ENCODE results near the gene RPL5. TPM values are rescaled to one million over a fixed set of nuclear protein-coding genes. Genes with fewer than 3 reads are reported as not detected.

RPL5 gene
- total RNA-seq, 1 experiment from 2014 or later, result 1,934 TPM

GRCh38 chr1:92838519-92838918 is 6.7 kb downstream of the RPL5 start:
- Histone ChIP-seq H3K27me3 (ENCODE audit: control insufficient read depth, insufficient read depth, low read length) (no peaks in the 10 kb centered on the region), H3K4me3 (ENCODE audit: insufficient read depth, low read depth, low read length) (no peak overlapping the region), H3K36me3 (replicated peaks; ENCODE audit: control insufficient read depth, insufficient read depth, low read length) (peaks cover 58% of the 10 kb centered on the region)
- no peak for DNase-seq

GRCh38 chr1:92839442-92839841 is 7.6 kb downstream of the RPL5 start:
- H3K36me3 ChIP-seq (replicated peaks; ENCODE audit: control insufficient read depth, insufficient read depth, low read length), result peaks cover 49% of the 10 kb centered on the region
- no peak for DNase-seq
- no peaks in the 10 kb centered on the region for H3K27me3 ChIP-seq (ENCODE audit: control insufficient read depth, insufficient read depth, low read length)

GRCh38 chr1:92840600-92840999 is 8.8 kb downstream of the RPL5 start:
- no peaks in the 10 kb centered on the region for H3K27me3 ChIP-seq (ENCODE audit: control insufficient read depth, insufficient read depth, low read length)
- no peak for DNase-seq
- H3K36me3 ChIP-seq (replicated peaks; ENCODE audit: control insufficient read depth, insufficient read depth, low read length), result peaks cover 42% of the 10 kb centered on the region
- H3K4me3 ChIP-seq (ENCODE audit: insufficient read depth, low read depth, low read length), result no peak overlapping the region

More at GRCh38 chr1:92839442-92839841, 7.6 kb downstream of the RPL5 start:
- H3K4me3 ChIP-seq (ENCODE audit: insufficient read depth, low read depth, low read length), result no peak overlapping the region

GRCh38 chr1:92842082-92843045 is 10.5 kb downstream of the RPL5 start:
- Histone ChIP-seq H3K4me3 (ENCODE audit: insufficient read depth, low read depth, low read length) (no peak overlapping the region), H3K27me3 (ENCODE audit: control insufficient read depth, insufficient read depth, low read length) (no peaks in the 10 kb centered on the region), H3K36me3 (replicated peaks; ENCODE audit: control insufficient read depth, insufficient read depth, low read length) (peaks cover 37% of the 10 kb centered on the region)
- no peak for DNase-seq

GRCh38 chr1:92843046-92843423 is 11.2 kb downstream of the RPL5 start:
- Histone ChIP-seq H3K36me3 (replicated peaks; ENCODE audit: control insufficient read depth, insufficient read depth, low read length) (peaks cover 32% of the 10 kb centered on the region), H3K27me3 (ENCODE audit: control insufficient read depth, insufficient read depth, low read length) (no peaks in the 10 kb centered on the region), H3K4me3 (ENCODE audit: insufficient read depth, low read depth, low read length) (no peak overlapping the region)
- no peak for DNase-seq

GRCh38 chr1:92843429-92844352 is 11.9 kb downstream of the RPL5 start:
- Histone ChIP-seq H3K4me3 (ENCODE audit: insufficient read depth, low read depth, low read length) (no peak overlapping the region), H3K36me3 (replicated peaks; ENCODE audit: control insufficient read depth, insufficient read depth, low read length) (peaks cover 26% of the 10 kb centered on the region), H3K27me3 (ENCODE audit: control insufficient read depth, insufficient read depth, low read length) (no peaks in the 10 kb centered on the region)
- DNase-seq, result no peak

GRCh38 chr1:92844439-92844838 is 12.6 kb downstream of the RPL5 start:
- H3K27me3 ChIP-seq (ENCODE audit: control insufficient read depth, insufficient read depth, low read length), result no peaks in the 10 kb centered on the region
- no peak for DNase-seq
- H3K4me3 ChIP-seq (ENCODE audit: insufficient read depth, low read depth, low read length), result no peak overlapping the region
- H3K36me3 ChIP-seq (replicated peaks; ENCODE audit: control insufficient read depth, insufficient read depth, low read length), result peaks cover 24% of the 10 kb centered on the region

GRCh38 chr1:92845908-92846307 is 14.1 kb downstream of the RPL5 start:
- no peak for DNase-seq
- Histone ChIP-seq H3K36me3 (replicated peaks; ENCODE audit: control insufficient read depth, insufficient read depth, low read length) (peaks cover 11% of the 10 kb centered on the region), H3K4me3 (ENCODE audit: insufficient read depth, low read depth, low read length) (no peak overlapping the region), H3K27me3 (ENCODE audit: control insufficient read depth, insufficient read depth, low read length) (no peaks in the 10 kb centered on the region)

- no peak for DNase-seq
- Histone ChIP-seq H3K4me3 (ENCODE audit: insufficient read depth, low read depth, low read length) (no peak overlapping the region), H3K27me3 (ENCODE audit: control insufficient read depth, insufficient read depth, low read length) (no peaks in the 10 kb centered on the region), H3K36me3 (replicated peaks; ENCODE audit: control insufficient read depth, insufficient read depth, low read length) (no peaks in the 10 kb centered on the region; the same call in 1 of the 2 replicates)
Measured at GRCh38 chr1:92848201-92848600, 16.4 kb downstream of the RPL5 start.

GRCh38 chr1:92850019-92850418 is 18.2 kb downstream of the RPL5 start:
- no peaks in the 10 kb centered on the region for H3K27me3 ChIP-seq (ENCODE audit: control insufficient read depth, insufficient read depth, low read length)

GRCh38 chr1:92851729-92852128 is 19.9 kb downstream of the RPL5 start:
- Histone ChIP-seq H3K27me3 (ENCODE audit: control insufficient read depth, insufficient read depth, low read length) (no peaks in the 10 kb centered on the region), H3K36me3 (replicated peaks; ENCODE audit: control insufficient read depth, insufficient read depth, low read length) (no peaks in the 10 kb centered on the region), H3K4me3 (ENCODE audit: insufficient read depth, low read depth, low read length) (no peak overlapping the region)
- no peak for DNase-seq

More at GRCh38 chr1:92850019-92850418, 18.2 kb downstream of the RPL5 start:
- H3K36me3 ChIP-seq (replicated peaks; ENCODE audit: control insufficient read depth, insufficient read depth, low read length), result no peaks in the 10 kb centered on the region
- no peak overlapping the region for H3K4me3 ChIP-seq (ENCODE audit: insufficient read depth, low read depth, low read length)
- no peak for DNase-seq

GRCh38 chr1:92853299-92853698 is 21.5 kb downstream of the RPL5 start:
- Histone ChIP-seq H3K36me3 (replicated peaks; ENCODE audit: control insufficient read depth, insufficient read depth, low read length) (no peaks in the 10 kb centered on the region), H3K27me3 (ENCODE audit: control insufficient read depth, insufficient read depth, low read length) (no peaks in the 10 kb centered on the region), H3K4me3 (ENCODE audit: insufficient read depth, low read depth, low read length) (no peak overlapping the region)
- DNase-seq, result no peak

GRCh38 chr1:92854101-92854785 is 22.4 kb downstream of the RPL5 start:
- no peak for DNase-seq
- Histone ChIP-seq H3K36me3 (replicated peaks; ENCODE audit: control insufficient read depth, insufficient read depth, low read length) (no peaks in the 10 kb centered on the region), H3K4me3 (ENCODE audit: insufficient read depth, low read depth, low read length) (no peak overlapping the region), H3K27me3 (ENCODE audit: control insufficient read depth, insufficient read depth, low read length) (no peaks in the 10 kb centered on the region)

- Histone ChIP-seq H3K36me3 (replicated peaks; ENCODE audit: control insufficient read depth, insufficient read depth, low read length) (no peaks in the 10 kb centered on the region), H3K4me3 (ENCODE audit: insufficient read depth, low read depth, low read length) (no peak overlapping the region), H3K27me3 (ENCODE audit: control insufficient read depth, insufficient read depth, low read length) (no peaks in the 10 kb centered on the region)
- DNase-seq, result no peak
Measured at GRCh38 chr1:92855236-92855635, 23.4 kb downstream of the RPL5 start.
